ENCODE measurements around the gene NLK.

DNA sequence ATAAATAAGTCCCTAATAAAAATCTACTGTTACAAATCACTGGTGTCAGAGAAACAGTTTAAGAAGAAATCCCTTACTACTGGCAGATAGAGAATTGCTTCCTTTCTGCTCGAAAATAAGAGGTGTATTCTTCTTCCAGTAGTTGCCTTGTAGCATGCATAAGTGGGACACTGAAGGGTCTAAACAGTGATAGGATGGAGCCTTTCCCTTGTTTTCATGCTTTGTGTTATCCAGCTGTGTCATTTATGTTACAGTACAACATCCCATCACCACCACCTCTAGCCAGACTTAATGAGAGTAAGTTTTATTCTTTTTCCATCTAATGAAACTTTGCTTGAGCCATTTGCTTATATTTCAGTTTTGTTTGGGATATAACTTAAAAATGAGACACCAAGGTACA is 54.3 kb downstream of the NLK start:
- TF ChIP-seq MAX (IDR thresholded peaks at IDR 0.05; ENCODE audit: insufficient read depth, insufficient read length), result no peak
- TF ChIP-seq POLR2AphosphoS5 (IDR thresholded peaks at IDR 0.05; ENCODE audit: insufficient read depth, low read depth, low read length), result no peak
- no peak for TF ChIP-seq POLR2A (IDR thresholded peaks at IDR 0.05; ENCODE audit: low read depth, low read length)
- TF ChIP-seq CTCF (IDR thresholded peaks at IDR 0.05; ENCODE audit: extremely low read depth in 1 of 2, insufficient read depth in 1 of 2, low read depth in 1 of 2, low read length in 2 of 2), result no peak
- no peak for TF ChIP-seq JUN (IDR thresholded peaks at IDR 0.05; ENCODE audit: borderline replicate concordance, insufficient read depth, insufficient read length, low read depth)
- no peak for TF ChIP-seq FOS (IDR thresholded peaks at IDR 0.05; ENCODE audit: borderline replicate concordance, insufficient read depth, low read length)
- TF ChIP-seq EZH2 (IDR thresholded peaks at IDR 0.05; ENCODE audit: borderline replicate concordance, low read depth, low read length, severe bottlenecking), result no peak
- no peak for TF ChIP-seq MYC (IDR thresholded peaks at IDR 0.05; ENCODE audit: low read depth, low read length)

All from endothelial cell of umbilical vein (primary cell).